SK-N-SH (cell line): ENCODE results near the gene DEAF1. TPM values are rescaled to one million over a fixed set of nuclear protein-coding genes. Genes with fewer than 3 reads are reported as not detected.

Experiments
- CTCF ChIA-PET: fragments of 300-600, 350-600 bp; formaldehyde crosslinking; extraction: SDS; loops from one replicate; lab custom pipeline; 2021; lab: Yijun Ruan, JAX
- POLR2A ChIA-PET: fragments of 350-600 bp; sonication (Branson Sonifier 250); formaldehyde crosslinking; extraction: SDS; loops from one replicate; lab custom pipeline; 2020; ENCODE audit warnings: antibody characterized with exemption, inconsistent platforms; lab: Yijun Ruan, JAX
- DNase-seq: peaks from one replicate; pipeline ENCODE4 v3.0.0; 2012
- H2AFZ ChIP-seq: fragments of 200-600 bp; sonication (generic); 2 replicates; pipeline ENCODE4 v1.8.1; 2016; ENCODE audit warnings: antibody characterized with exemption, mild to moderate bottlenecking, low read depth
- H3F3A ChIP-seq: fragments of 200-600 bp; sonication (generic); replicated peaks from 2 replicates; pipeline ENCODE3; 2016; ENCODE audit warnings: antibody characterized with exemption, mild to moderate bottlenecking; ENCODE audit not compliant: insufficient read depth
- H3K27ac ChIP-seq, 2 experiments: fragments of 200-500 bp in 1 of 2; fragments of 200-600 bp in 1 of 2; sonication (Bioruptor generic) in 1 of 2; sonication (generic), shearing (Covaris generic) in 1 of 2; 2 replicates each; pipeline versions ENCODE4 v1.5.1 to v1.6.1; 2014 to 2016; ENCODE audit warnings: low read depth in 2 of 2, inconsistent platforms in 1 of 2, low read length in 1 of 2, mild to moderate bottlenecking in 1 of 2, mixed read lengths in 1 of 2
- H3K27me3 ChIP-seq: fragments of 200-600 bp; sonication (generic), shearing (Covaris generic); 2 replicates; pipeline ENCODE4 v1.6.1; 2016; ENCODE audit warnings: mixed run types; ENCODE audit not compliant: insufficient read depth
- H3K36me3 ChIP-seq, 2 experiments: fragments of 200-500 bp in 1 of 2; fragments of 200-600 bp in 1 of 2; sonication (Bioruptor generic) in 1 of 2; sonication (generic) in 1 of 2; replicated peaks in 1 of 2; 2 replicates each; pipeline versions ENCODE3 to v1.5.1; 2014 to 2016; ENCODE audit warnings: low read length in 1 of 2, mild to moderate bottlenecking in 1 of 2; ENCODE audit not compliant: insufficient read depth in 2 of 2, control insufficient read depth in 1 of 2
- H3K4me1 ChIP-seq, 2 experiments: fragments of 200-500 bp in 1 of 2; fragments of 200-600 bp in 1 of 2; sonication (Bioruptor generic) in 1 of 2; sonication (generic), shearing (Covaris generic) in 1 of 2; 2 replicates each; pipeline versions ENCODE4 v1.5.1 to v1.6.1; 2014 to 2016; ENCODE audit warnings: low read depth in 1 of 2, low read length in 1 of 2, mixed run types in 1 of 2; ENCODE audit not compliant: insufficient read depth in 2 of 2, control insufficient read depth in 1 of 2
- H3K4me2 ChIP-seq: fragments of 200-600 bp; sonication (generic), shearing (Covaris generic); 2 replicates; pipeline ENCODE4 v1.6.1; 2017; ENCODE audit warnings: mixed run types
- H3K4me3 ChIP-seq, 2 experiments: fragments of 200-500 bp in 1 of 2; fragments of 200-600 bp in 1 of 2; sonication (Bioruptor generic) in 1 of 2; sonication (generic), shearing (Covaris generic) in 1 of 2; 2 replicates each; pipeline versions ENCODE4 v1.5.1 to v1.8.1; 2014 to 2016; ENCODE audit warnings: low read depth in 2 of 2, inconsistent platforms in 1 of 2, low read length in 1 of 2, mild to moderate bottlenecking in 1 of 2, mixed read lengths in 1 of 2, moderate library complexity in 1 of 2
- H3K79me2 ChIP-seq: fragments of 200-600 bp; sonication (generic); 2 replicates; pipeline ENCODE4 v1.8.1; 2017; ENCODE audit warnings: mild to moderate bottlenecking; ENCODE audit not compliant: insufficient read depth
- H3K9ac ChIP-seq: fragments of 200-600 bp; sonication (generic); 2 replicates; pipeline ENCODE4 v1.6.1; 2017; ENCODE audit warnings: mixed run types
- H3K9me2 ChIP-seq: fragments of 200-600 bp; sonication (generic); 2 replicates; pipeline ENCODE4 v1.6.1; 2017; ENCODE audit warnings: mixed run types
- H3K9me3 ChIP-seq: fragments of 200-600 bp; sonication (generic); 2 replicates; pipeline ENCODE4 v1.6.1; 2017; ENCODE audit warnings: mixed run types, mild to moderate bottlenecking, moderate library complexity
- H4K20me1 ChIP-seq: fragments of 200-600 bp; sonication (generic); 2 replicates; pipeline ENCODE4 v1.6.1; 2017; ENCODE audit warnings: mild to moderate bottlenecking, mixed run types; ENCODE audit not compliant: insufficient read depth
- FOSL2 ChIP-seq: IDR thresholded peaks from 2 replicates; pipeline ENCODE4 v1.4.0; 2012; ENCODE audit warnings: low read depth, mild to moderate bottlenecking, moderate library complexity, borderline replicate concordance
- GABPA ChIP-seq: IDR thresholded peaks from 2 replicates; pipeline ENCODE4 v1.4.0; 2012; ENCODE audit warnings: low read depth, mild to moderate bottlenecking
- GATA2 ChIP-seq: sonication (generic); formaldehyde crosslinking; IDR thresholded peaks from 2 replicates; pipeline ENCODE4 v1.5.0; 2020; ENCODE audit warnings: mild to moderate bottlenecking, missing genetic modification reagents
- MAX ChIP-seq: IDR thresholded peaks from 2 replicates; pipeline ENCODE4 v1.4.0; 2012; ENCODE audit warnings: low read depth
- MXI1 ChIP-seq: IDR thresholded peaks from 2 replicates; pipeline ENCODE4 v1.6.1; 2012; ENCODE audit warnings: mild to moderate bottlenecking, low read depth, low read length, improper control_type of control experiment
- POLR2AphosphoS5 ChIP-seq: IDR thresholded peaks from 2 replicates; pipeline ENCODE4 v1.6.1; 2012; ENCODE audit warnings: low read depth, low read length
- RFX5 ChIP-seq: IDR thresholded peaks from 2 replicates; pipeline ENCODE4 v1.6.1; 2012; ENCODE audit warnings: mild to moderate bottlenecking, improper control_type of control experiment, low read length
- RXRA ChIP-seq: IDR thresholded peaks from 2 replicates; pipeline ENCODE4 v1.4.0; 2012; ENCODE audit warnings: low read depth, mild to moderate bottlenecking, borderline replicate concordance
- TAF1 ChIP-seq: IDR thresholded peaks from 2 replicates; pipeline ENCODE4 v1.6.1; 2012; ENCODE audit warnings: low read depth, mild to moderate bottlenecking, low read length, moderate library complexity, borderline replicate concordance
- TEAD4 ChIP-seq: IDR thresholded peaks from 2 replicates; pipeline ENCODE4 v1.4.0; 2012; ENCODE audit warnings: mild to moderate bottlenecking, borderline replicate concordance; ENCODE audit not compliant: insufficient read depth
- YY1 ChIP-seq: IDR thresholded peaks from 2 replicates; pipeline ENCODE4 v1.4.0; 2012; ENCODE audit warnings: low read depth, mild to moderate bottlenecking
- WGBS: methylation state at CpG from one replicate; pipeline ENCODE4 v1.1.6; 2017; ENCODE audit warnings: low lambda C conversion rate; 5-methylcytosine and 5-hydroxymethylcytosine counted together
- polyA plus RNA-seq, 3 experiments: library from polyadenylated mRNA; depleted of rRNA; stranded (reverse); fragments of >200 nt; gene quantifications; 2 replicates each; pipeline ENCODE4 v1.2.3, GENCODE V29; 2012
- TF ChIP-seq, protein P1 (sequence below): IDR thresholded peaks from 2 replicates; pipeline ENCODE4 v1.4.0; 2012; ENCODE audit warnings: low read depth, borderline replicate concordance
- TF ChIP-seq, protein P2 (sequence below): IDR thresholded peaks from 2 replicates; pipeline ENCODE4; 2012
- TF ChIP-seq, protein P3 (sequence below): fragments of 200-600 bp; sonication (generic); IDR thresholded peaks from 2 replicates; pipeline ENCODE4 v1.6.1; 2017; ENCODE audit warnings: antibody characterized with exemption, mild to moderate bottlenecking, moderate library complexity

Gene DEAF1
- polyA plus RNA-seq, 1 of the 3 experiments (the other 2 are of a cell fraction) = 40.6 TPM

DNA sequence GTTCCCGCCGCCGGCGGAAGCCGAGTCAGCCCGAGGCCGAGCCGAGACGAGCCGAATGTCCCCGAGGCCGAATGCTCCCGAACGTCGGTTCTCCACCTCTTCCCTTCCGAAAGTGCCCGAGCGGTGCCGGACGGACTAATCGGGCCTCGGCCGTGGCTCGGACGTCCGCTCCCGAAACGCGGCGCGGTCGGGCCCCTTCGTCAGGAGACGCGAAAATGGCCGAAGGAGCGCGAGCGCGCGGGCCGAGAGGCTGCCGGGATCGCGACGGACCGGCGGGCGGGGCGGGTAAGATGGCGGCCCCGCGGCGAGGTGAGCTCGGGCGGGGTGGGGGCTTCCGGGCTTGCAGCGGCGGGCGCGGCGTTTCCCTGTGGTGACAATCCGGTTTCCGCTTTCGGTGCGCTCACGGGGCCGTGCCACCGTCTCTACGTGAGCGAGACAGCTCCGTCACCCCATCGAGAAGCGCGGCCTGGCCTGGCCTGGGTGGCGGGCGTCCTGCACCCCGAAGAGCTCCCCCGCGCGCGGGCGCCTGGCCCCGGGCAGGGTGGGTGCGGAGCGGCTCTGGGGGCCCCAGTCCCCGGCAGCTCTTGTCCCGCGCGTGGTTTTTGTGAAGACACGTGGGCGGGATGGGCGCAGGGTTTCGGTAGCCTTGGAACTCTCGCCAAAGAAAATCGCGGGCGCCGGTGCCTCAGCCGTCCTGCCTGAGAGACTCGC lies 671 bp upstream of the DEAF1 start, which contains the start of gene TMEM80:
TMEM80 (plus strand) TSS at position 279 of the 711 bp plus-strand sequence; CDS start at position 291, 12 bp downstream.
- 5% methylated on average over 8 of the region's 101 CpGs for WGBS
- Histone ChIP-seq H3K27ac (peak within 1 kb of the TSS; percentile 89 to 98), H3K4me1 (peaks cover 13 to 19% of the 10 kb centered on the region in 2 experiments; a peak in 2 of 4 replicates), H3K9me3 (no peaks in the 10 kb centered on the region), H3K4me2 (peak within 1 kb of the TSS; percentile 92), H3K9ac (peak within 1 kb of the TSS; percentile 94), H3K27me3 (no peaks in the 10 kb centered on the region), H3F3A (no peaks in the 10 kb centered on the region), H3K4me3 (peak within 1 kb of the TSS; percentile 89 to 97), H4K20me1 (peaks cover 16% of the 10 kb centered on the region), H3K9me2 (no peaks in the 10 kb centered on the region), H3K79me2 (peaks cover 52% of the 10 kb centered on the region), H3K36me3 (peaks cover 0 to 5% of the 10 kb centered on the region in 2 experiments), H2AFZ (peak within 1 kb of the TSS; percentile 88; the same call in 1 of the 2 replicates)
- TF ChIP-seq RXRA (no peak), MXI1 (peak; percentile 87; the same call in 1 of the 2 replicates), RFX5 (no peak), TAF1 (peak; percentile 72; the same call in 1 of the 2 replicates), TEAD4 (no peak), POLR2AphosphoS5 (peak; percentile 69; the same call in 1 of the 2 replicates), GABPA (peak; percentile 21; the same call in 1 of the 2 replicates), MAX (0 out of 2 replicates have a peak, but pooled peaks have one; percentile 13), YY1 (peak; percentile 91), GATA2 (CRISPR knock-in tag) (no peak)
- TF ChIP-seq, protein P1, sequence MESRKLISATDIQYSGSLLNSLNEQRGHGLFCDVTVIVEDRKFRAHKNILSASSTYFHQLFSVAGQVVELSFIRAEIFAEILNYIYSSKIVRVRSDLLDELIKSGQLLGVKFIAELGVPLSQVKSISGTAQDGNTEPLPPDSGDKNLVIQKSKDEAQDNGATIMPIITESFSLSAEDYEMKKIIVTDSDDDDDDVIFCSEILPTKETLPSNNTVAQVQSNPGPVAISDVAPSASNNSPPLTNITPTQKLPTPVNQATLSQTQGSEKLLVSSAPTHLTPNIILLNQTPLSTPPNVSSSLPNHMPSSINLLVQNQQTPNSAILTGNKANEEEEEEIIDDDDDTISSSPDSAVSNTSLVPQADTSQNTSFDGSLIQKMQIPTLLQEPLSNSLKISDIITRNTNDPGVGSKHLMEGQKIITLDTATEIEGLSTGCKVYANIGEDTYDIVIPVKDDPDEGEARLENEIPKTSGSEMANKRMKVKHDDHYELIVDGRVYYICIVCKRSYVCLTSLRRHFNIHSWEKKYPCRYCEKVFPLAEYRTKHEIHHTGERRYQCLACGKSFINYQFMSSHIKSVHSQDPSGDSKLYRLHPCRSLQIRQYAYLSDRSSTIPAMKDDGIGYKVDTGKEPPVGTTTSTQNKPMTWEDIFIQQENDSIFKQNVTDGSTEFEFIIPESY = peak; percentile 48
- TF ChIP-seq, protein P2, sequence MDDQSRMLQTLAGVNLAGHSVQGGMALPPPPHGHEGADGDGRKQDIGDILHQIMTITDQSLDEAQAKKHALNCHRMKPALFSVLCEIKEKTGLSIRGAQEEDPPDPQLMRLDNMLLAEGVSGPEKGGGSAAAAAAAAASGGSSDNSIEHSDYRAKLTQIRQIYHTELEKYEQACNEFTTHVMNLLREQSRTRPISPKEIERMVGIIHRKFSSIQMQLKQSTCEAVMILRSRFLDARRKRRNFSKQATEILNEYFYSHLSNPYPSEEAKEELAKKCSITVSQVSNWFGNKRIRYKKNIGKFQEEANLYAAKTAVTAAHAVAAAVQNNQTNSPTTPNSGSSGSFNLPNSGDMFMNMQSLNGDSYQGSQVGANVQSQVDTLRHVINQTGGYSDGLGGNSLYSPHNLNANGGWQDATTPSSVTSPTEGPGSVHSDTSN = no peak
- POLR2A ChIA-PET = interaction anchor here (0.6 to 1.9 kb wide), 7 partner anchors 9 to 166 kb away, joined by 3 to 6 read pairs (median 5); partner anchors contain the start of gene PNPLA2
- CTCF ChIA-PET = interaction anchor here (0.8 to 11.4 kb wide), 10 partner anchors 9 to 142 kb away, joined by 3 to 122 read pairs (median 3); partner anchors contain the start of genes GATD1 and PNPLA2
- DNase-seq = peak; percentile 92

DNA sequence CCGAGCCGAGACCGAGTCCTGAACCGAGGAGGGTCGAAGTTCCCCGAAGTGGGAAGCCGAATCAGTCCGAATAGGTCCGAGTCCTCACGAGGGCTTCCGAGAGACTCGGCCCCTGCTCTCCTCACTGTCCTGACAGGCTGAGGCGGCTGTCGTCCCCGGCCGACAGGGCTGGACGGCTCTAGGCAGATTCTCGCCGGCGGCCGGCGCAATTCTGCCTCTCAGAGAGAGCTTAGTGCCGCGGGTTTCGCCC lies 191 bp upstream of the DEAF1 start:
- Histone ChIP-seq H3K27me3 (no peaks in the 10 kb centered on the region), H3K4me2 (peak overlapping the region; percentile 92; the same call in 1 of the 2 replicates), H4K20me1 (peaks cover 16% of the 10 kb centered on the region), H3K9ac (peak overlapping the region; percentile 94), H3K79me2 (peaks cover 52% of the 10 kb centered on the region), H3K9me3 (no peaks in the 10 kb centered on the region), H2AFZ (0 out of 2 replicates have a peak overlapping the region, but pooled peaks have one; percentile 88), H3K9me2 (no peaks in the 10 kb centered on the region), H3K36me3 (peaks cover 0 to 2% of the 10 kb centered on the region in 2 experiments), H3K4me3 (peak overlapping the region; percentile 89 to 97), H3F3A (no peaks in the 10 kb centered on the region), H3K27ac (peak overlapping the region; percentile 89 to 98), H3K4me1 (peaks cover 13 to 19% of the 10 kb centered on the region in 2 experiments; a peak in 2 of 4 replicates)
- DNase-seq = no peak
- WGBS = 1% methylated on average over 15 of the region's 25 CpGs
- CTCF ChIA-PET = interaction anchor here (1.0 to 11.4 kb wide), 5 partner anchors 9 to 124 kb away, joined by 3 to 122 read pairs (median 5); partner anchors contain the start of genes GATD1 and PNPLA2
- POLR2A ChIA-PET = interaction anchor here (1.1 to 1.9 kb wide), 5 partner anchors 10 to 124 kb away, joined by 3 to 6 read pairs (median 5); partner anchors contain the start of gene PNPLA2
- no peak for TF ChIP-seq FOSL2
- TF ChIP-seq, protein P3, sequence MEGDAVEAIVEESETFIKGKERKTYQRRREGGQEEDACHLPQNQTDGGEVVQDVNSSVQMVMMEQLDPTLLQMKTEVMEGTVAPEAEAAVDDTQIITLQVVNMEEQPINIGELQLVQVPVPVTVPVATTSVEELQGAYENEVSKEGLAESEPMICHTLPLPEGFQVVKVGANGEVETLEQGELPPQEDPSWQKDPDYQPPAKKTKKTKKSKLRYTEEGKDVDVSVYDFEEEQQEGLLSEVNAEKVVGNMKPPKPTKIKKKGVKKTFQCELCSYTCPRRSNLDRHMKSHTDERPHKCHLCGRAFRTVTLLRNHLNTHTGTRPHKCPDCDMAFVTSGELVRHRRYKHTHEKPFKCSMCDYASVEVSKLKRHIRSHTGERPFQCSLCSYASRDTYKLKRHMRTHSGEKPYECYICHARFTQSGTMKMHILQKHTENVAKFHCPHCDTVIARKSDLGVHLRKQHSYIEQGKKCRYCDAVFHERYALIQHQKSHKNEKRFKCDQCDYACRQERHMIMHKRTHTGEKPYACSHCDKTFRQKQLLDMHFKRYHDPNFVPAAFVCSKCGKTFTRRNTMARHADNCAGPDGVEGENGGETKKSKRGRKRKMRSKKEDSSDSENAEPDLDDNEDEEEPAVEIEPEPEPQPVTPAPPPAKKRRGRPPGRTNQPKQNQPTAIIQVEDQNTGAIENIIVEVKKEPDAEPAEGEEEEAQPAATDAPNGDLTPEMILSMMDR = no peak
- TF ChIP-seq, protein P1 = no peak; the same call in 1 of the 2 replicates
- TF ChIP-seq, protein P2 = no peak
